ENCODE data around the gene EEFSEC.
"Not testable (repeated sequence)": the region's sequence is repeated elsewhere in the genome, so short reads cannot be mapped to it uniquely, and the experiment has no call there.

Gene EEFSEC

GRCh38 chr3:128152419-128153155 is 694 bp upstream of the EEFSEC start:
- no peak for DNase-seq (ENCODE audit: low read depth in 2 of 3, low spot score in 1 of 3)

- DNase-seq (ENCODE audit: low read depth in 2 of 3, low spot score in 1 of 3): not testable (repeated sequence)
Measured at GRCh38 chr3:128154354-128154753, 1.1 kb downstream of the EEFSEC start.

GRCh38 chr3:128155616-128156360 is 2.5 kb downstream of the EEFSEC start:
- no peak for DNase-seq (ENCODE audit: low read depth in 2 of 3, low spot score in 1 of 3)

- DNase-seq (ENCODE audit: low read depth in 2 of 3, low spot score in 1 of 3): no peak
Measured at GRCh38 chr3:128160661-128161060, 7.4 kb downstream of the EEFSEC start.

DNA sequence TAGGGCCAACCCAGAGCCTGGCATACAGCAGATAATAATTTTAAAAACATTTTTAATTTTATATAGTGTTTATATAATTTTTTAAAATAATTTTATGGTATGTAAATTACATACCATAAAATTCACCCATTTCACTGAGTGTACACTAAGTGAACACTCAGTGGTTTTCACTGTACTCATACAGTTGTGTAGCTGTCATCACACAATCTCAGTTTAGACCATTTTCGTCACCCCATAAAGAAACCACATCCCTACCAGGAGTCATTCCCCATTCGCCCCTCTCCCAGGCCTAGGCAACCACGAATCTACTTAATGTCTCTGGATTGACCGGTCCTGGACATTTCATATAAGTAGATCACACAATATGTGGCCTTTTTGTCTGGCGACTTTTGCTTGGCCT is 10.2 kb downstream of the EEFSEC start:
- no peak for DNase-seq (ENCODE audit: low read depth in 2 of 3, low spot score in 1 of 3)

DNA sequence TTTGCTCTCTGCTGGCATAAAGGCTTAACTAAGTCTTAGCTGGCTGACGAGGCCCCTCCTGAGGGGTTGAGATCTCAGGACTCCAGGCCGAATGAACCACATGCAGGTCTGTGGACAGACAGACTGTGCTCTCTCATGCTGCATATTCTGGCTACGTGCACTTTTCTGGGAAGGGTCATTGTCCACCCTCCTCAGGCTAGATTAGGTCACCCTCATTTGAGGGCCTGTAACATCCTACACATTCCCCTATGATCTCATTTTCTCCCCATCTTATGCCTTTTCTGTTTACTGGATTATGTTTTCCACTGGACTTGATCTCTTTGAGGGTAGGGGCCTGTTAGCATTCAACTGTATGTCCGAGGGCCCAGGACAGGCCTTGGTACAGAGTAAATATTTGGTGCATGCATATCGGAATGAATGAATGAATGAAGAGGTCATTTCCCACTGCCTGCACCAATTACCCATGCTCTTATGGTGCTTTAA is 13.7 kb downstream of the EEFSEC start:
- DNase-seq (ENCODE audit: low read depth in 2 of 3, low spot score in 1 of 3): no peak

DNA sequence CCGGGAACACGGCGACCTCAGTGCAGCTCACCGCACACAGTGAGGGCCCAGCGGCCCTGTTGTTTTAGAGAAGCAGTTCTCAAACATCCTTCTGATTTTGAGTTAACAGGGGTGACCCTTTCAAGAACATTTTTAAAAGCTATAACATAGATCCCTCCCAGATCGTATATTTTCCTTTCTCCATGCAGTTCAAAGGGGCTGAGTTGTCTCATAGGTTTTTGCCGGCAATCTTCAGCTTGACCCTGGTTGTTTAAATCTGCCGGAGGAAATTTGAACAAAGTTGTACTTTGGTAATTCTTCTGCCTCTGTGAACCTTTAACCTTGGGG is 14.3 kb downstream of the EEFSEC start:
- no peak for DNase-seq (ENCODE audit: low read depth in 2 of 3, low spot score in 1 of 3)

- no peak for DNase-seq (ENCODE audit: low read depth in 2 of 3, low spot score in 1 of 3)
Measured at GRCh38 chr3:128167973-128168674, 14.8 kb downstream of the EEFSEC start.

DNA sequence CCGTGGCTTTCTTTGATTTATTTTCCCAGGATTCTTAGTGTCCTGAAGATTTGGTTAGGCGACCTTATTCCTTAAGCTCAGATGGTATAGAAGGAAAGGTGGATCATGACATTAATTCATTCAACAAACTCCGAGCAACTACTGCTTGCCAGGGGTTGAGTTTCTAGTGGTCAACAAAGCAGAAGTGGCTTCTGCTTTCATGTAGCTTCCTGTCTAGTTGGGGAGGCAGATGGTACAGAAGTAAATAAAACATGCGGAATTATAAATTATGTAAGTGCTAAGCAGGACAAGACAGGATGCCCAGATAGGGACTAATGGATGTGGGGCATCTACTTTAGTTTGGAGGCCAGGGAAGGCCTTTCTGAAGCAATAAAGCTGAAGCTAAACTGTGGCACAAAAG is 15.6 kb downstream of the EEFSEC start:
- no peak for DNase-seq (ENCODE audit: low read depth in 2 of 3, low spot score in 1 of 3)

DNA sequence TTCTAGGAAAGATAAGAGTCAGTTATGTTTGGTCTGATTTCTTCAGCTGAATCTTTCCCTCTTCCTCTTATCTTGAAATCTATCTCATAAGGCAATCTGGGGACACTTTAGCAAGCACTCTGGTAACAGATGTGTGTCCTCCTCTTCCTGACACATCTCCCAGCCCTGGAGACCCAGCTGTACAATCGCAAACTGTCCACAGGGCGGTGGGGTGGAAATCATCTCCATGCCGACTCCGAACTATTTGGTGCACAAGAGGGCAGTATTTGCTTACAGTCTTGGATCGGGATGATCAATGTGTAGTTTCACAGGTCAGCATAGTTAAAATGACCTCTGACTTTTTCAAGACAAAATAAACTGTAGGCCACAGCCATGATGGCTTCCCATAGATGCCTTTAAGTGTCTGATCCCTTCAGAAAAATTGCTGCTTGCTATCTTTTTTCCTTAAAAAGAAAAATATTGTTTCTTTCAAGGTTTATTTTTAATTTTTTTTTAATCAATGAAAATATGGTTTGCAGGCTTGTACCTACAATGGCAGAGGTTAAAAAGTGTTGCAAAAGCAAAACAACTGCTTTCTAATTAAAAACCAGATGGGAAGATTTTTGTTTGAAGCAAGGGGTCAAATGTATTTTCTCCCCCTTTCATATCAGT is 17.7 kb downstream of the EEFSEC start:
- no peak for DNase-seq (ENCODE audit: low read depth in 2 of 3, low spot score in 1 of 3)

DNA sequence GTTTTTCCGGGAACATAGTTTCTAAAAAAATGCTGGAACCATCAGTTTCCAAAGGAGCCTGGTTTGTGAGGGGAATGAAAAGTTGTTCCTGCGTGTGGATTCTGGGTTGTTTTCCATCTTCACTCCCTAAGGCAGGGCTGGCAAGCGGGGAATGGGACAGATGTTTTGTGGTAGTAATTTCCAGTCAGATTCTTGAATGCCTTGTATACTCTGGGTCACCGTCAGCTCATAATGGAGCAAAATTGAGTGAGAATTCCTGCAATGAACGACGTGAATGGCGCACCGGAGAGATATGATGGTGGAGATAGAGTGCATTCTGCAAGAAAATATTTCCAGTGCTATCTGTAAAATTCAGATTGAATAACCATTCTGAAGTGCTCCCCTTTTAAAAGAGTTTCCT is 19.9 kb downstream of the EEFSEC start:
- DNase-seq (ENCODE audit: low read depth in 2 of 3, low spot score in 1 of 3): no peak

- DNase-seq (ENCODE audit: low read depth in 2 of 3, low spot score in 1 of 3): no peak
Measured at GRCh38 chr3:128173849-128174248, 20.6 kb downstream of the EEFSEC start.

DNA sequence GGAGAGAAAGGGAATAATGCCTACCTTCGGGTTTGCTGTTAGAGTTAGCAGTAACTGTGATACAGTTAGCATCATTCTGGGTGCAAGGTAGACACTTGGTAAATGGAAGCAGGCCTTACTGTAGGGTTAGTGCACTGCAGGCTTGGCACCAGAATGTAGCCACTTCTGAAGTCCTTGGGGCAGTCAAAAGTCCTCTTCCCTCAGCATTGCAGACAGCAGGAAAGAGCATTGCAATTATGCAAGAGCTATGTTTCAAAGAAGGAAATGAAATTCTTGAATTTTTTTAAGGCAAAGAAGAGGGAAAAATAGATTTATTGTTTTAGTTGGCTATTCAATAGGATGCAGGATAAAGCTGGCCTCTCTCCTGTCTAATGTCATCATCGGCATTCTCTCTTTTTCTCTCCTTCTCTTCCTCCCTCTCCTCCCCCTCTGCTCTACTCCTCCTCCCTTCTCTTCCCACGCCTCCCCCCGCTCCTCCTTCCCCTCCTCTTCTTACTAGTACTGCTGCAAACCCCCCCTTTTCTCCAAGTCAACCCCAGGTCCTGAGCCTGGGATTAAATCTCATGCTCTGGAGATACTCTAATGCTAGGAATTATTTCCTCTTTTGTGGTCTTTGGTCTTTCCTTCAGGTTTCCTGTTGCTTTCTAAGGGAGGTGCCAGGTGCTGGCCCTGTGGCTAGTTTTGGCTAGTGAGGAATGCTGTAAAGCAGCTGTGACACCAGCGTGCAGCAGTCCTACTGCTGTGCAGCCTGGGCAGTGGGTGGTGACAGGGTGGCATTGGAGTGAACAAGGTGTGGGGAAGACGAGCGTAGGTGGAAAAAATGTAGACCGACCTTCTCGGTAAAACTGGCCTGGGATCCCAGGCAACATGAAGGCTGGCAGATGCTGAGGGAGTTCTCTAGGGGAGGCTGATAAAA is 21.7 kb downstream of the EEFSEC start:
- no peak for DNase-seq (ENCODE audit: low read depth in 2 of 3, low spot score in 1 of 3)

DNA sequence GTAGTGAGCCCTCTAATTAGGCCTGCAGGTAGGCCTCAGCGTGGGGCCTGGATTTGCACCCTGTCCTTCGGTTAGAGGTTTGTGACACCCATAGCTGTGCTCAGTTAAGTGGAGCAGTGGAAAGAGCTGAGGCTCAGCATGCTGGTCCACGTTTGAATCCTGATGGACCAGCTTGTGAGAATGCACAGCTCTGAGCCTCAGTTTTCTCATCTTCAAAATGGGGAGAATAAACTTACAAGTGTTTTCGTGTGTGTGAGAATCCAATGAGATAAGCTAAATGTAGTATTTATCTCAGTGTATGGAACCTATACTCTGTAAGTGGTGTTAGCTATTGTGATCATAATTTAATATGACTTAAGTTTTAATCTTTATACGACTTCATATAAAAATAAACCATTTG is 22.5 kb downstream of the EEFSEC start:
- DNase-seq (ENCODE audit: low read depth in 2 of 3, low spot score in 1 of 3): no peak

GRCh38 chr3:128176276-128176833 is 23.1 kb downstream of the EEFSEC start:
- no peak for DNase-seq (ENCODE audit: low read depth in 2 of 3, low spot score in 1 of 3)

- no peak for DNase-seq (ENCODE audit: low read depth in 2 of 3, low spot score in 1 of 3)
Measured at GRCh38 chr3:128177865-128178264, 24.6 kb downstream of the EEFSEC start.

DNA sequence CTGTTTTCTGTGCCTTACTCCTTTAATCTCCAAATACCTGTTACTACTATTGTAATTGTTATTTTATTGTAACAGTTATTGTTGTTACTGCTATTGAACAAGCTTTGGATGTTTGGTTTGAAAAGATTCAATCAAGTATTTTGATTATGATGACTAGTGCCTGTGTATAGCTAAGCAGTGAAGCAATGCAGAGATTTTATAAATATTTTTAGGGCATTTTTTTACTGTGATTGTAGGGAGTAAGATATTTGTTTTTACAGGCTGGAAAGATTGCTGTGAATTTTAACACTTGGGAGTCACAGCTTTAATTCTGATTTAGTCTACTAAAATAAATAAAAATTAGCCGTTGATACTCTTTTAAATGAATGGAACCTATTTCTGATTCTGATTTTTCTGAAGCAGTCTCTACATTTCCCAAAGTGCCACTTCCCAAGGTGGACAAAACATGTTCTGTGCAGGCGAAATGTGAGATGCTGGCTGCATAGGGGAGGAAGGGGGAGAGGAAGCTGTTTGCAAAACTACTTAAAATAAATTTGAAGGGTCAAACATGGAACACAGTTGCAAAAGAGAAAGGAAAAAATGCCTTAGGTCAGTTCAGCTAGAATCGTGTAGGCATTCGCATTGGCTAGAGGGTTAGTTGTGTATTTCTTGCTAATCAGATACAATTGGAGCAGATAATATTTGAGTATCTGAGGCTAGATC is 25.7 kb downstream of the EEFSEC start:
- DNase-seq (ENCODE audit: low read depth in 2 of 3, low spot score in 1 of 3): no peak

DNA sequence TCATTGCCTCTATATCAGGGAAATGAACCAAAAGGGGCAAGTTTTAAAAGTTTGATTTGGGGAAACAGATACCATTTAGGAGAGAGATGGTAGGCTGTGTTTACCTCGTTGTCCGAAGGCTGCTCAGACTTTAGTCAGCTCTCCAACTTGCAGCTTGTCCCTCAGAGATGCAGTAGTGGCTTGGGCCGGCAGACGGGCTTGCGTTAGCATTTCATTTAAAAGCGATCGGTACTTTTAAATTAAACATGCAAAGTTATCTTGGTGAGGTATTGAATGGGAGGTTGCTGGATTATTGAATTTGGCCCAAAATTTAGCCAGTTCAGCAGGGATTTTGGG is 26.2 kb downstream of the EEFSEC start:
- DNase-seq (ENCODE audit: low read depth in 2 of 3, low spot score in 1 of 3): no peak

GRCh38 chr3:128180436-128180835 is 27.2 kb downstream of the EEFSEC start:
- DNase-seq (ENCODE audit: low read depth in 2 of 3, low spot score in 1 of 3): no peak

DNA sequence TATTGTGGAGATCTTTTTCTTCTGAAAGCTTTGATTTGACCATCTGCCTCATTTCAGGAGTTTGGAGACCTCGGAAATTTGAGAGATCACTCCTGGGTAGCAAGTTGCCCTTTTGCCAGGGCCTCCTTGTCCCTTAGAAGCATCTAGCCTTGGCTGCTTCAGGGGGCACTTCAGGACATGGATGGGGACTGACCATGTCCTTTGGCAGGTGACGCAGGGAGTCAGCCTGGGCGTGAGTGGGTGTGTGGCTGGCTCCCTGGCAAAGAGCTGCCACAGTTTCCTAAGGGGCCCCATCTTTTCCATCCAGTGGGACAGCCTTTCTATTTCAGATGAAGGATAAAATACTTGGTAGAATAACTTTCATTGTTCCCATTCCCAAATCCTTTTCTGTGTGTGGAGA is 27.6 kb downstream of the EEFSEC start:
- DNase-seq (ENCODE audit: low read depth in 2 of 3, low spot score in 1 of 3): no peak
